Renal cortex interstitium (tissue), 15 donors: Measurements from ENCODE around the gene CD200R1. TPM values are rescaled to one million over a fixed set of nuclear protein-coding genes. Genes with fewer than 3 reads are reported as not detected.

ENCODE experiments used
- DNase-seq, 11 donors: peaks; one replicate each; pipeline ENCODE4 v3.0.0-alpha.2; 2013; ENCODE audit warnings: low read depth in 9 of 11, low spot score in 4 of 11; ENCODE audit errors: extremely low read depth in 1 of 11
- long read RNA-seq, 16 experiments: transcript quantifications; one replicate each; lab custom pipeline, GENCODE V29; 2026
- polyA plus RNA-seq, 3 donors: library from polyadenylated mRNA; unstranded; fragments of 120-200 nt; gene quantifications; one replicate each; pipeline ENCODE4 v1.2.1, GENCODE V29; 2013; ENCODE audit not compliant: insufficient read length in 3 of 3

CD200R1 gene, protein sequence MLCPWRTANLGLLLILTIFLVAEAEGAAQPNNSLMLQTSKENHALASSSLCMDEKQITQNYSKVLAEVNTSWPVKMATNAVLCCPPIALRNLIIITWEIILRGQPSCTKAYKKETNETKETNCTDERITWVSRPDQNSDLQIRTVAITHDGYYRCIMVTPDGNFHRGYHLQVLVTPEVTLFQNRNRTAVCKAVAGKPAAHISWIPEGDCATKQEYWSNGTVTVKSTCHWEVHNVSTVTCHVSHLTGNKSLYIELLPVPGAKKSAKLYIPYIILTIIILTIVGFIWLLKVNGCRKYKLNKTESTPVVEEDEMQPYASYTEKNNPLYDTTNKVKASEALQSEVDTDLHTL
- 1 to 10 TPM in 2 of 3 donors, under 1 TPM in 1; 0.98 to 1.4 (median 1.0) TPM for polyA plus RNA-seq
- long read RNA-seq, donor 1, partial matches to known transcripts, result 0 of 1 reads
- long read RNA-seq, donor 1, other reads (novel, unspliced or antisense), result 0 of 1 reads
- long read RNA-seq, donor 2, result 0 reads
- long read RNA-seq, donor 3, result 0 reads
- long read RNA-seq, donor 4, result 0 reads
- long read RNA-seq, donor 5, result 0 reads
- long read RNA-seq, donor 6, result 0 reads
- long read RNA-seq, donor 7, result 0 reads
- long read RNA-seq, donor 8, result 0 reads
- long read RNA-seq, donor 9, result 0 reads
- long read RNA-seq, donor 10, result 0 reads
- long read RNA-seq, donor 11, result 0 reads
- long read RNA-seq, donor 12, result 0 reads
- long read RNA-seq, donor 13, partial matches to known transcripts, result 0 of 1 reads
- long read RNA-seq, donor 13, other reads (novel, unspliced or antisense), result 0 of 1 reads
- long read RNA-seq, donor 14, partial matches to known transcripts, result 0 of 1 reads
- long read RNA-seq, donor 14, other reads (novel, unspliced or antisense), result 0 of 1 reads
- long read RNA-seq, donor 15, partial matches to known transcripts, result 0 of 1 reads
- long read RNA-seq, donor 15, other reads (novel, unspliced or antisense), result 0 of 1 reads
- long read RNA-seq, donor 16, result 0 reads

DNA sequence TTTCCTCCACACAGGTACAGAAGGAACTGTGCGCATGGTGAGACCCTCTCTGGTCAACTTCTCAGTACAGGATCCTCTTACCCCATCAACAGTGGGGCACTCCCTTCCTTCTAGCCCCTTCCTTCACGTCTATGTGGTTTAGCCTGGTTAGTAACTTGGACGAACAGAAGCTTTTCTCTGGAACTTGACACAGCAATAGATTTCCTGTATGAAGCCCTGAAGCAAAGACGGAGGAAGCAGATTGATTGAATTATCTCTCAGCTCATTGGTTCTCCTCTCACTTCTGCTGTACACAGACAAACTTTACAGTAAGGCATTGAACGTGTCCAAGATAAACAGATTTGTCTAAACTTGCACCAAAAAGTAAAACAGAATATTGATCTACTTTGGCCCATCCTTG lies at the start of gene CD200R1:
CD200R1 (minus strand) TSS at position 210 of the 400 bp plus-strand sequence. CDS start 246 bp downstream, outside the sequence.
- no peak for DNase-seq

DNA sequence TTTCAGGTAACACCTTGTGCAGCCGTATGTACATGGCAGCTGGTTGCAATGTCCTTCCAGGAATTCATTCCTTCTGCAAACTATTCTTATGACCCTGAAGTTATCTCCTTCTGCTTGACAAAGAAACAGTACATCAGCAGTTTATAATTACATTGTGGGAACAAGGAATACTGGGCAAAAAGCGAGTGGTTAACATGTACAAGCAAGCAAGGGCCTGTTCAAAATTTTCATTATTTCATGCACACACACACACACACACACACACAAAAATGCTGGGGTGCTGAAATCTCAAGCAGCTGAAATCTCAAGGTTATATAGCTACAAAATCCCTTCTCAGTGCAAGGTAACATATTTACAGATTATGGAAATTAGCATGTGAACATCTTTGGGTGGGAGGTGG lies 46.6 kb upstream of the CD200R1 start:
- DNase-seq, result no peak

DNA sequence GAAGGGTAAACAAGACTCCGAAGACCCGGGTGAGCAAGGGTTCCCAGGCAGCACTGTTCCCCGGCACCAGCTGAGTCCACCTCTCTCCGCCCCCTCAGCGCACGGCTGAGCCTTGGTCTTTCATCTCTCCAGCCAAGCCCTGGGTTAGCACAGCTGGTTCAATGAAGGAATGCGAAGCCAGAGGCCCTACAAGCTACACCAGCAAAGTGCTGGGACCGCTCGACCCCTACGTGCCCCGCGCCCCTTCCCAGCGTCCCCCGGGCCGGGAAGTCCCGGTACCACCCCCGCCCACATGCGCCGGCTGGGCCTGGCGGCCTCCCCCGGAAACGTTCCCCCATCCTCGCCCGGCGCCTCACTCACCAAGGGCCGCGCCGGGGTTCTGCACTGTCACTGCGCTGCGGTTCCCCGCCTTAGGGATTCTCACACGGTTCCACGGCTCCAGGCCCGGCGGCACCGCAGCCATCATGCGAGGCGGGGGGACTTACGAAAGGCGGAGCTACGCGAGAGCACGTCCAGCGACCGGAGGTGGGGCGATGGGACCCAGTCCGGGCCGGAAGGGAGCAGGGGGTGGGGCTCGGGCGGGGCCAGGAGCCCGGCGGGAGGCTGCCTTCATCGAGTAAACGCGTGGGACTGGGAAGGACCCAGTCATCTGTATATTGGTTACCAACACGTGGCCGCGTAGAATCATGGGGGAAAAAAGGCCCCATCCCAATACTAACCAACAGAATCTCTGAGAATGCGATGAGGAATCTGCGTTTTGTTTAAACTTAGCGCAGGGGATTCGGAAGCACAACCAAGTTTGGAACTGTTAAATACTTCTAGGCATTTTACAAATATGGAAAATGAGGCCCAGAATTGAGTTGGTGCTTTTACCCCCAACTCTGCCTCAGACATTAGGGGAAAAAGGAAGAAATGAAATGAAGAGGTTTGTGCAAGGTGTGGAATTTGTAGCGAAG lies 44.6 kb upstream of the CD200R1 start:
- DNase-seq, result peak; percentile 77 to 93 (median 89)

DNA sequence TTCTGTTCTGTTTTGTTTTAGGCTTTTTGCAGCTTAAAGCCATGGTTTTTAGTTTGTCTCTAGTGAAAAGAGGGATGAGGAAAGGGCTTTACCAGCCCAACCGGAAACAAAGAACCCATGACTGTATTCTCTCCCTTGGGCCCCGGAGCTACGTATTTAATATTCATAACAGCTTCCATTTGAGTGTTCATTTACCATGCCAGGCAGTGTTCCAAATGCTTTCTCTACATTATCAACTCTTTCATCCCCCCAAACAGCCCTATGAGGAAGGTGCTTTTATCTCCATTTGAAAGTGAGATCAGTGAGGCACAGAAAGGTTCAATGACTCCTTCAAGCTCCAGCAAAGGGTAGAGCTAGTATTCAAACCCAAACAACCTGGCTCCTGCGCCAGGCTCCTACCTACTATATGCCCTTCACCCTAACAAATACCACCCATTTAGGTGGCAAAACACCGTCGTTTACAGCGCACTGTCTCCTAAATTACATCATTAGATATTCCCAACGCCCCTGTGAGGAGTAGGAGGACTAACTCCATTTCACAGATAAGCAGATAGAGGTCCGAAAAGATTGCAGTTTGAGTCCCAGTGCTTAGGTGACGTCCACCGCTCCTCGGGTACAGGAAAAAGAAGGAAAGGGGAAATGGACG lies 43.8 kb upstream of the CD200R1 start:
- DNase-seq, result peak in 4 of 11 donors; percentile 12 to 18 (median 16)

DNA sequence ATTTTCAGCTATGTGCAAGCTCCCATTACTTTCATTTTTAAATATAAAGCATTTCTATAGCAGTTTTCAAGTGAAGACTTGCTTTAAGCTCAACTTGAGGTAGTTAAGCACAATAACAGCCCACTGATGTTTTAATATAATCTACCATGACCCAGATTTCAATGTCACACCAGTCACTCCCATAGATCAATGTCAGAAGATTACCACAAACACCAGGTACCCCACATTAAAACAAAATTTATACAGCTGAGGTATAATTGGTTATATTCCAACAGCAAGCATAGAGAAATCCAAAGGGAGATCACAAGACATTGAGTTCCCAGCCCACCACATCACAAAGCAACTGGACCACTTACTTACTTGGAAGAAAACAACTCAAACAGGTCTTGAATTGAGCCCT lies 38.7 kb upstream of the CD200R1 start:
- no peak for DNase-seq

DNA sequence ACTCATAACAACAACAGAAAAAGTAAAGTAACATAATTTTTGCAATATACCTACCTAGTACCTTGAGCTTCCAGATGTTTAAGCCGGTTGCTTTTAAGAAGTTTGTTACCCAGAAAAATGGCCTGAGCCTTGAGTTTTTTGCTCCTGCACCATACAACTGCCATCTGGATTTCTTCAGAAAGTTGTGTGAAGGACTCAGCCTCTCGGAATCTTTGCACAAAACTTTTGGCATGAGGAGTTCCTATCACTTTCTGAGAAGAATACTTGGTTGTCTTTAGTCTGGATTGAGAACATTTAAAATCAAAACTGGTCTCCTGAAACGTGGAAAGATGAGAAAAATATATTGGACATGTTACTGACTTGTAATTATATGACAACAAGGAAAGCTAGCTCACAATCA lies 33.2 kb upstream of the CD200R1 start:
- DNase-seq, result no peak

DNA sequence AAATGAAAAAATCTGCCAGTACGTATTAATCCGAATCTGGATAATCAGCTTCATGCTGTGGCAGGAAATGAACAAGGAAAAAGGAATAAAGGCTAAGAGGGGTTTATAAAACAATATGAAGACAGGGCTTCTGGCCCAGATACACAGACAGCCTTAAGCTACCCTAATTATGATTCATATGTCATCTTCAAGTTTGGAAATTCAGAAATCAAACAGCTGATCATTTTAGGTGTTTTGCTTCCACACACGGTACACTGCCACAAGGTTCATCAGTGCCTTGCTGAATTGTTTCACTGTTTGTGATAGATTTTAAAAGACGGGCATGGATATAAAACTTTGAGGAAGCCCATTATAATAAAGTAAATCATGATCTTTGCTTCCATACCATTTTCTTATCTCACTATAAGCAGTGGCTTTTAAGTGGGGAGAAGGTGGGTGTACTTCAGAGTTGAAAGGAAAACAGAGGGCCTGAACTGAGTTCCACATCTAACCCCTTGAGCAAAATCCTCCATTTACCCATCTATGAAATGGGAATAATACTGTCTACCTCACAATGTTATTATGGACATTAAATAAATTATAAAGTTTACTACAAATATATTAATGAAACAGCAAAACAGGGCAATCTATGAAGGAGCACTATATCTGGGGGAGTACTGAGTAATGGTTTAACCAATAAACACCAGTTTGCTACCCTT lies 31.6 kb upstream of the CD200R1 start:
- DNase-seq, result no peak

DNA sequence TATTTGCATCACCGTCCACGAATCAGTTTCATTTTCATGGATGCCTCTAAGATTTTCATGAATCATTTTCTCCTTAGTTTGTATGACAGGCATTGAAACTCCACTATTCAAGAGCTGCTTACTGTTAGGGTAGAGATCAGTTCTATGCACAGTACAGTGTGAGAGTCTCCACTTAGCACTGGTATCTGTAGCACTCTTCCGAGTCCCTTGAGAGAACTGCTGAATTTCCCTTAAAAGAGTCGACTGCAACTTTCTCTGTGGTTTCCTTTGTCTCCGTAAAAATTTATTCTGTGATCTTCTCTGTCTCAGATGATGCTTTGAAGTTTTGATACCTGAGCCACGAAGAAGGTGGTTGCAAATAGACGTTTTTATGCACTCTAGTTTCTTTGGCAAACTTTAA lies 30.7 kb upstream of the CD200R1 start:
- no peak for DNase-seq

DNA sequence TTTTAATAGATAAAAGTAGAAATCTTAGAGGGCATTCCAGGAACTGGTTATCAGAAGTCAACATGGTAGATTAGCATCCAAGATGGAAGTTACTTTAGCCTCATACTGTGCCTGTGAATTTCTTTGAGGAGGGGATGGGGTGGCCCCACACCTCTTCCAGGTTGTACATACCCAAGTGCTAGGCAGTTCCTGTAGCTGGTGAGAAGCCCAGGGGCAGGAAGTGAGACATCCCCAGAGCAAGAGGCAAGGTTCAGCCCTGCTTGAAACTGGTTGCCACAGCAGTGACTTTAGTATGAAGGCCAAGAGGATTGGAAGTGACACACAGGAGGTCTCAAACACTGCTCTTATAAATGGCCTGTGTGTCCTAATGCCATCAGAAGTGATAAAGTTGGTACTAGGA lies 27.8 kb upstream of the CD200R1 start:
- DNase-seq, result no peak

DNA sequence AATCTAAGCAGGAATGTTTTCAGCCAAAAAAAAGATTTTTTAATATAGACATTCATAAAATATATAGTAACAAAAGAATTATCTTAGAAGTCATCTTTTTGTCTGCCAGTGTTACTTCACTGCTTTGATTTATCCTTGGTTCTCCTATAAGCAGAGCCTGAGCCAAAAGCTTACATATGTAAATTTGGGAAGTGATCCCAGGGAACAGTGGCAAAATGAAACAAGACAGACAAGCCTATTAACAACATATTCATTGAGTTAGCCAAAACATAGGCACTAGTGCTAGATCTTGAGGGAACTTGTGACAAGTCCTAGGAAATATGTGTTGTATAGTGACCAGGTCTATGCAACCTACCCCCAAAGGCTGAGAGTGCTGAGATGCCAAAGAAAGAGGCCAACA lies 27.1 kb upstream of the CD200R1 start:
- no peak for DNase-seq

DNA sequence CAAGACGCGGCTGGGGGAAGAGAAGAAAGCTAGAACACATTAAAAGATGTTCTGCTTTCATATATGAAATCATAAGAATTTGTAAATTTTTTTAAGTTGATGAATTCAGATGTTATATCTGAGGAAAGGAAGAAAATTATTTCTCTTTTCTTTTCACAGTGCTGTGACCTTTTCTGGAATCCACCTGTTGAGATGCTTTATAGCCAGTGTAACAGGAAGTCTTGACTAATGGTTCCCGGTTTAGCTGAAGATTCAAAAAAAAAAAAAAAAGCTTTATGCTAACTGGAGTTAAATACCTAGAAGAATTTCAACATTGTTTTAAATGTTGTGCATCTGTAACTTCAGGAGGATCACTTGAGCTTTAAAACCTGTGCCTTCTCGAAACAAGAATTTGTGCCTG lies 25.8 kb upstream of the CD200R1 start:
- no peak for DNase-seq

DNA sequence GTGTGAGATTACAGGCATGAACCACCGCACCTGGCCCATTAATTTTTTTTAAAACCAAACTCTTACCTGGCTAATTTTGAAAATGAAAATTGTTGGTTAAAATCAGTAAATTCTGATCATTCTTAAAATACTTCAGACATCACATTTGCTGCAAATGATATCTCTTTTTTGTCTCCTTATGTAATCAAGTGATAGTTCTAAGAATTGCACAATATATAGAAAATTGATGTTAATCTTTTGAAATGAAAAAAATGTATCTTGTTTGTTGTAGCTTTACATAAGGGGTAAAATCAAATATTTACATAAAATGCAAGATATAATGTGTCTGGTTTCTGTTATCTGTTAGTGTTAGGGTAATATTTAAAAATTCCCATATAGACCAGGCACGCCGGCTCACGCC lies 20.9 kb upstream of the CD200R1 start:
- DNase-seq, result no peak

DNA sequence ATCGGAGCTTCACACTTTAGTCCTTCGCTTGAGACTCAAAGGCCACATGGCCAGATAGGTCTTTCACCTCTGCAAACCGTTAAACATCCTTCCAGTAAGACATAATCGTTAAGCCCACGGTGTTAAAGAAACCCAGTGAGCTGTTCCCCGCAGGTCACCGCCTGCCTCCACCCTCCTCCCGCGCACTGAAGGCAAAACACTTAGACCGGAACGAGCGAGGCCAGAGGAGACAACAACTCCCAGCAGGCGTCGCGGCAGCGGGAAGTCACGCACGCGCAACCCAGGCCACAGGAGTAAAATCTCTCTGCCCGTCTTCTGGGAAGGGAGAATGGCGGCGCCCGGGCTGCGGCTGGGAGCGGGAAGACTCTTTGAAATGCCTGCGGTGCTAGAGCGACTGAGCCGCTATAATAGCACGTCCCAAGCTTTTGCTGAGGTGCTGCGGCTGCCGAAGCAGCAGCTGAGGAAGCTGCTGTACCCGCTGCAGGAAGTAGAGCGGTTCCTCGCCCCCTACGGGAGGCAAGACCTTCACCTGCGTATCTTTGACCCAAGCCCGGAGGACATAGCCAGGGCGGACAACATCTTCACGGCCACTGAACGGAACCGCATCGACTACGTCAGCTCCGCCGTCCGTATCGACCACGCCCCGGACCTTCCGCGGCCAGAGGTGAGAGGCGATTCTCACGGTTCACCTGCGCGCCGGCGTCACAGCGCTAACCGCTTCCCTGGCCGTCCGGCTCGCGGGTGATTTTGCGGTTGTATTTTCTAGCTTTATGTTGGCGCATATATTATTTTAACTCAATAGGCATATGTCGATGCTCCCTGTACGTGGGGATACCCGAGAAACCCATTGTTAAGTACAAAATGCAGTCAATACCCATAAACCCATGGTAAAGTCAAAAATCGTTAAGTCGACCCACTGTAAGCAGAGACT lies 16.0 kb upstream of the CD200R1 start, which contains the start of gene GTPBP8:
GTPBP8 (plus strand) TSS at position 313 of the 931 bp plus-strand sequence; CDS start at position 329, 16 bp downstream.
- peak; percentile 76 to 93 (median 86) for DNase-seq

DNA sequence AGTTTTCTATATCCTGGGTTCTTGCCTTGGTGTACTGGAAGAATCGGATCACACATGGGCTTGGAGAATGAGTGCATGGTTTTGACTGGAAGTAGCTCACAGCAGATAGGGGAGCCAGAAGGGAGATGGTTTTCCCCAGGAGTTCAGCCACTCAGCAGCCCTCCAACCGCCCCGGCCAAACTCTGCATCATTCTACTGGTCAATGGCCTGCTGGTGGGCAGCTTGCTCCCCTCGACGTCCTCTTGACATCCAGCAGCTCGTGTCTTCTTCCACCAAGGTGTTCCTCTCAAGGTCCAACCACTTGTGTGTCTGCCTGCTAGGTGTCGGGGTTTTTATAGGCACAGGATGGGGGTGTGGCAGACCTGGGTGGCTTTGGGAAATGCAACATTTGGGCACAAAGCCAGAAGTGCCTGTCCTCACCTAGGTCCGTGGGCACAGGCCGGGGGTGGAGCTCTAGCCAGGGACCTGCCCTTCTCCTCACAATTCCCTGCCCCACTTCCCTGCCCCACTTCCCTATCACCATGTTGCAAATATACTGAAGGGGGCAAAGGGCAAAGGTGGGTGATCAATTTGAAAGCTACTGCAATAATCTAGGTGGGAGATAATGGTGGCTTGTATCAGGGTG lies 12.9 kb upstream of the CD200R1 start:
- no peak for DNase-seq

DNA sequence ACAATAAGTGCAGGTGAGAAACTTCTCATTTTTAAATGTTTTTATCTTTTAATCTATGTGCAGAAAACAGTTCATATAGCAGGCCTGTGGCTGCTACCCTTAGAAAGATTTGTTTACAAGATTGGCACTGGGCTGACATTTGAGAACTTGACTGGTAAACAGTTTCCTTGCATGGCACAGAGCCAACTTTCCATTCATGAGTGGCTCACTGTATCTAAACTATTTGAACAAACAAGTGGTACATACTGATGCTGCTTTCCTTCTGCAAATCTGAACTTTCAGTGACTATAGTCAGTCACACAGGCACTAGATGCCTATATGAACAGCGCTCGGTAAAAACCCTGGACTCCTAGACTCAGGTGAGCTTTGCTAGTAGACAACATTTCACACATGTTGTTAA lies 9.6 kb upstream of the CD200R1 start:
- peak in 2 of 11 donors; percentile 10 to 20 for DNase-seq

DNA sequence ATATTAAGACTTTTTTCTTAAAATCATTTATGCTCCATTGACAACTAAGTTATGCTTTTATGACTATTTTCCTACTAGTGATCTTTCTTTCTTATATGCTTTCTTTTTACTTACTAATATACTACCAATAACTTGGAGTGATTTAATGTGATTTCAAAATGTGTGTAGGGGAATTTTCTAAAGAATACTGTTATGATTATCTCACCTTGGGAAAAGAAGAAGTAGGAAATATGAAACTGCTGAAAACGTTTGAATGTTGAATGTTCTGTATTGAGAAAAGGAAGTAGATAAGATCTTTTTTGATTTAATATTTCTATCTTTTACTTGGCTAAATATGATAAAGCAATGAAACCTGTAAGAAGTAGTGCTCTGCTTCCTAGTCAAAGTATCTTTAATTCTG lies 7.8 kb upstream of the CD200R1 start:
- DNase-seq, result no peak
